Measurements from ENCODE around the gene SPDYE16.
"Not testable (repeated sequence)": the region's sequence is repeated elsewhere in the genome, so short reads cannot be mapped to it uniquely, and the experiment has no call there.

GRCh38 chr7:76549025-76549854 lies 6.1 kb upstream of the SPDYE16 start:
- TF ChIP-seq CTCF (conservative IDR thresholded peaks at IDR 0.05; ENCODE audit: low read length); EZH2phosphoT487 (IDR thresholded peaks at IDR 0.05; ENCODE audit: borderline replicate concordance, low read depth, low read length): not testable (repeated sequence)

All from OCI-LY7 (cell line).